CD4-positive, alpha-beta T cell treated with Interleukin-4 for 1 hour (primary cell): ENCODE results near the gene LRRC8B.
A peak's percentile ranks its signal among the peaks of the same experiment; 100 is the strongest.
"Not testable (repeated sequence)": the region's sequence is repeated elsewhere in the genome, so short reads cannot be mapped to it uniquely, and the experiment has no call there.

Experiments
- DNase-seq, 2 donors: peaks; one replicate each; pipeline ENCODE4 v3.0.0-alpha.2; 2020 to 2022

Gene LRRC8B

GRCh38 chr1:89524369-89525168 lies at the start of gene LRRC8B:
Gene LRRC8B, plus strand, starts transcription at chr1:89524829. Its CDS starts 57,822 bp downstream, at chr1:89582651.
- DNase-seq: peak; percentile 90 to 92

GRCh38 chr1:89475269-89475668 lies 49.4 kb upstream of the LRRC8B start:
- no peak for DNase-seq

GRCh38 chr1:89476072-89476471 lies 48.6 kb upstream of the LRRC8B start:
- no peak for DNase-seq

GRCh38 chr1:89483010-89483756 lies 41.4 kb upstream of the LRRC8B start:
- DNase-seq: peak; percentile 74 to 80

GRCh38 chr1:89483757-89484077 lies 40.9 kb upstream of the LRRC8B start:
- no peak for DNase-seq

- DNase-seq: no peak
Observed at GRCh38 chr1:89484092-89485038, 40.3 kb upstream of the LRRC8B start.

GRCh38 chr1:89487972-89488371 lies 36.7 kb upstream of the LRRC8B start:
- no peak for DNase-seq

- peak in 1 of 2 donors; percentile 26 for DNase-seq
Observed at GRCh38 chr1:89489047-89489729, 35.4 kb upstream of the LRRC8B start.

- no peak for DNase-seq
Observed at GRCh38 chr1:89490389-89490788, 34.2 kb upstream of the LRRC8B start.

GRCh38 chr1:89499320-89499719 lies 25.3 kb upstream of the LRRC8B start:
- no peak for DNase-seq

- no peak for DNase-seq
Observed at GRCh38 chr1:89502042-89502441, 22.6 kb upstream of the LRRC8B start.

- DNase-seq: no peak
Observed at GRCh38 chr1:89502895-89503294, 21.7 kb upstream of the LRRC8B start.

- no peak for DNase-seq
Observed at GRCh38 chr1:89503690-89504089, 20.9 kb upstream of the LRRC8B start.

GRCh38 chr1:89510061-89510460 lies 14.6 kb upstream of the LRRC8B start:
- not testable (repeated sequence) for DNase-seq

- no peak for DNase-seq
Observed at GRCh38 chr1:89512996-89513720, 11.5 kb upstream of the LRRC8B start.

- DNase-seq: no peak
Observed at GRCh38 chr1:89516055-89516454, 8.6 kb upstream of the LRRC8B start.

GRCh38 chr1:89518221-89518631 lies 6.4 kb upstream of the LRRC8B start:
- no peak for DNase-seq

- peak; percentile 64 to 75 for DNase-seq
Observed at GRCh38 chr1:89519779-89520358, 4.8 kb upstream of the LRRC8B start.

- DNase-seq: not testable (repeated sequence)
Observed at GRCh38 chr1:89521977-89522376, 2.7 kb upstream of the LRRC8B start.

GRCh38 chr1:89523572-89524368 lies 859 bp upstream of the LRRC8B start:
- DNase-seq: peak; percentile 70 to 74
